Tibial nerve (tissue), 4 donors: ENCODE results near the gene JARID2.

ENCODE experiments used
- CTCF ChIP-seq, 5 experiments: fragments of 200-600 bp in 3 of 5; fragments of 450-650 bp in 2 of 5; sonication (generic) in 3 of 5; IDR thresholded peaks; one replicate each; pipeline ENCODE4 v1.5.1; 2016 to 2019; ENCODE audit warnings: antibody characterized with exemption in 5 of 5, mild to moderate bottlenecking in 3 of 5, moderate library complexity in 2 of 5
- EP300 ChIP-seq, 2 donors: sonication (generic); formaldehyde crosslinking; IDR thresholded peaks; one replicate each; pipeline ENCODE4 v1.6.1; 2017; ENCODE audit warnings: antibody characterized with exemption in 2 of 2, mild to moderate bottlenecking in 1 of 2
- POLR2A ChIP-seq, 2 donors: fragments of 450-650 bp; IDR thresholded peaks; one replicate each; pipeline ENCODE4 v1.6.1; 2017; ENCODE audit warnings: antibody characterized with exemption in 2 of 2, mild to moderate bottlenecking in 2 of 2, moderate library complexity in 2 of 2

- TF ChIP-seq CTCF (IDR thresholded peaks at IDR 0.05), result no peak
- no peak for TF ChIP-seq EP300 (IDR thresholded peaks at IDR 0.05)
- no peak for TF ChIP-seq POLR2A (IDR thresholded peaks at IDR 0.05)
These were observed 235.8 kb downstream of the JARID2 start for GRCh38 chr6:15481390-15482291.
